Measurements from ENCODE around the gene MYO16. TPM values are rescaled to one million over a fixed set of nuclear protein-coding genes. Genes with fewer than 3 reads are reported as not detected.
A peak's percentile ranks its signal among the peaks of the same experiment; 100 is the strongest.

Gene MYO16
- total and polyA plus RNA-seq, 2 experiments from 2014 or later, result 0.02 to 0.15 TPM

DNA sequence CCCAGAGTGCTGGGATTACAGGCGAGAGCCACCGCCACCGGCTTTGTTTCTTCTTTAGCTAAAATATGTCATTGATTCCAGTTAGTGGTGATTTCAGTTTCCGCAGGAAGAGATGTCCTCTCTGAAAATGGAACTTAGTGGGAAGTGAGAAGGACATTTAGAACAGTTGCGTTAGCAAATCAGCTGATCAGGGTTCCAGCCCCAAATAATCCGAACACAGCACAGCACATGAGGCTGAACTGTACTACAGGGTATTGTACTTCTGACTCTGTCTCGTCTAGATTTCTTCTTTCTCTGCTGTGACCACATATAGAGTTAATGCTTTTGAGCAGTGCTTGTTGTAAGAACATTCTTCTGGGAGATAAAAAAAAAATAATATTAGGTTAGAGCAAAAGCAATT is 314.4 kb downstream of the MYO16 start:
- Histone ChIP-seq H3K4me3 (no peak overlapping the region), H3K27ac (no peak overlapping the region), H3K9me3 (ENCODE audit: low read depth) (no peaks in the 10 kb centered on the region), H3K36me3 (no peaks in the 10 kb centered on the region), H3K27me3 (no peaks in the 10 kb centered on the region), H3K4me1 (ENCODE audit: low read depth) (no peaks in the 10 kb centered on the region)
- TF ChIP-seq, protein P1, sequence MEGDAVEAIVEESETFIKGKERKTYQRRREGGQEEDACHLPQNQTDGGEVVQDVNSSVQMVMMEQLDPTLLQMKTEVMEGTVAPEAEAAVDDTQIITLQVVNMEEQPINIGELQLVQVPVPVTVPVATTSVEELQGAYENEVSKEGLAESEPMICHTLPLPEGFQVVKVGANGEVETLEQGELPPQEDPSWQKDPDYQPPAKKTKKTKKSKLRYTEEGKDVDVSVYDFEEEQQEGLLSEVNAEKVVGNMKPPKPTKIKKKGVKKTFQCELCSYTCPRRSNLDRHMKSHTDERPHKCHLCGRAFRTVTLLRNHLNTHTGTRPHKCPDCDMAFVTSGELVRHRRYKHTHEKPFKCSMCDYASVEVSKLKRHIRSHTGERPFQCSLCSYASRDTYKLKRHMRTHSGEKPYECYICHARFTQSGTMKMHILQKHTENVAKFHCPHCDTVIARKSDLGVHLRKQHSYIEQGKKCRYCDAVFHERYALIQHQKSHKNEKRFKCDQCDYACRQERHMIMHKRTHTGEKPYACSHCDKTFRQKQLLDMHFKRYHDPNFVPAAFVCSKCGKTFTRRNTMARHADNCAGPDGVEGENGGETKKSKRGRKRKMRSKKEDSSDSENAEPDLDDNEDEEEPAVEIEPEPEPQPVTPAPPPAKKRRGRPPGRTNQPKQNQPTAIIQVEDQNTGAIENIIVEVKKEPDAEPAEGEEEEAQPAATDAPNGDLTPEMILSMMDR (IDR thresholded peaks at IDR 0.05; ENCODE audit: low read depth, low read length), result no peak
- DNase-seq (ENCODE audit: low read depth in 1 of 2, low spot score in 1 of 2), result no peak

DNA sequence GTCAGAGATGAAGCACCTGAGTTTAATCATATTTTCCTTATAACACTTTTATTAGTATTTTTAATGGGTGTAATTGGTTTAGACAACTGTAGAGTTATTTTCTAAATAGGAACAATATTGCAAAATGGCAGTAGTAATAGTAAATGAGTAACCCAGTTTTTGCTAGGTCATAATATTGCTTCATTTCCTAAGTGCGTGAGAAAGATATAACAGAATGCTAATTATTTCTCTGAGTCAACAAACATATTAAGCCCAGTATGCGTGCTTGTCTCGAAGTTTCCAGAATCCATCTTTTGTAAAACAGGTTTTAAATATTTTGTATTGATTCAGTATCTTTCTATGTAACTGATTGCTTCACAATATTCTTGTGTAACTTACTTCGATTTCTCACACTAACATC is 315.3 kb downstream of the MYO16 start:
- Histone ChIP-seq H3K36me3 (no peaks in the 10 kb centered on the region), H3K9me3 (ENCODE audit: low read depth) (no peaks in the 10 kb centered on the region), H3K27me3 (no peaks in the 10 kb centered on the region), H3K4me1 (ENCODE audit: low read depth) (no peaks in the 10 kb centered on the region), H3K27ac (no peak overlapping the region), H3K4me3 (no peak overlapping the region)
- TF ChIP-seq, protein P1 (IDR thresholded peaks at IDR 0.05; ENCODE audit: low read depth, low read length), result no peak
- peak in 1 of 2 donors; percentile 56 for DNase-seq (ENCODE audit: low read depth in 1 of 2, low spot score in 1 of 2)

DNA sequence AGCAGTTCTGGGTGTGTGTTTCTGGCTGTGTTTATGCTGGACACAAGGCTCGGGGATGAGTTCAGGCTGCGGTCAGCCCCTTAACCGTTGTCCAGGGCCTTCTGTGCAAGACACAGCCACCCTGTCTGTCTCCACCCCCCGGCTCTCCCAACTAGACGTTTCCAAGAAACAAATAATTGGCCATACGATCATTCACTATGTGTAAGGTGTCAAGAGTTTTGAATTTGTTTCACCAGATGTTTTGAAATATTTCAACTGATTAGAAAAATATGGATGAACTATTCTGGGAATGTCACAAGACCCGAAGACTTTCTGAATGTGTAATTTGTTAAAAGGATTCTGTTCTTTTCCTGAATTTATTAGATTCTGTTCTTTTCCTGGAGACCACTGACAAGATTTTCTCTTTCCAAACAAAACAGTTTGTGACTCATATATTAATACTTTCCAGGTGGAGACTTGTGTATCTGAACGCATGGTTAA is 318.2 kb downstream of the MYO16 start:
- no peak overlapping the region for H3K27ac ChIP-seq
- no peaks in the 10 kb centered on the region for H3K9me3 ChIP-seq (ENCODE audit: low read depth)
- H3K36me3 ChIP-seq, result no peaks in the 10 kb centered on the region
- H3K4me3 ChIP-seq, result no peak overlapping the region
- H3K4me1 ChIP-seq (ENCODE audit: low read depth), result no peaks in the 10 kb centered on the region
- DNase-seq (ENCODE audit: low read depth in 1 of 2, low spot score in 1 of 2), result peak in 1 of 2 donors; percentile 54
- H3K27me3 ChIP-seq, result no peaks in the 10 kb centered on the region
- TF ChIP-seq, protein P1 (IDR thresholded peaks at IDR 0.05; ENCODE audit: low read depth, low read length), result no peak

DNA sequence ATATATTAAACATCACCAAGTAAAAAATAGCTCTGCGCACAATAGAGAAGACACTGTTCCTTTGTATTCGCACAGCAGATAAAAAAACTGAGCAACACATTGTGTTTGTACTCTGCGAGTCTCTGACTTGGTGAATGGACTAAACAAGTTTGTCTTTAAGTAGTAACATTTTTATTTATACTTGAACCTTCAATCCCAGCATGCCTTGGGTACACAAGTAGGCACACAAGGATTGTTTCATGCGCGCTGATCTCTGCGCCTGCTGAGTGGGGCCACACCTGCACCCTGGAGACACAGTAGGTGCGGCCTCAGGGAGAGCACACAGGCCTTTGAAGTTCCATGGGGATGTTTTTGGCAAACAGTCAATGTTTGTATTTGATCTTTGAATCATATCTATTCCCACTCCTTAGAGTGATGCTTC is 318.9 kb downstream of the MYO16 start:
- Histone ChIP-seq H3K4me1 (ENCODE audit: low read depth) (no peaks in the 10 kb centered on the region), H3K4me3 (no peak overlapping the region), H3K9me3 (ENCODE audit: low read depth) (no peaks in the 10 kb centered on the region), H3K27me3 (no peaks in the 10 kb centered on the region), H3K36me3 (no peaks in the 10 kb centered on the region), H3K27ac (no peak overlapping the region)
- no peak for DNase-seq (ENCODE audit: low read depth in 1 of 2, low spot score in 1 of 2)
- TF ChIP-seq, protein P1 (IDR thresholded peaks at IDR 0.05; ENCODE audit: low read depth, low read length), result no peak

DNA sequence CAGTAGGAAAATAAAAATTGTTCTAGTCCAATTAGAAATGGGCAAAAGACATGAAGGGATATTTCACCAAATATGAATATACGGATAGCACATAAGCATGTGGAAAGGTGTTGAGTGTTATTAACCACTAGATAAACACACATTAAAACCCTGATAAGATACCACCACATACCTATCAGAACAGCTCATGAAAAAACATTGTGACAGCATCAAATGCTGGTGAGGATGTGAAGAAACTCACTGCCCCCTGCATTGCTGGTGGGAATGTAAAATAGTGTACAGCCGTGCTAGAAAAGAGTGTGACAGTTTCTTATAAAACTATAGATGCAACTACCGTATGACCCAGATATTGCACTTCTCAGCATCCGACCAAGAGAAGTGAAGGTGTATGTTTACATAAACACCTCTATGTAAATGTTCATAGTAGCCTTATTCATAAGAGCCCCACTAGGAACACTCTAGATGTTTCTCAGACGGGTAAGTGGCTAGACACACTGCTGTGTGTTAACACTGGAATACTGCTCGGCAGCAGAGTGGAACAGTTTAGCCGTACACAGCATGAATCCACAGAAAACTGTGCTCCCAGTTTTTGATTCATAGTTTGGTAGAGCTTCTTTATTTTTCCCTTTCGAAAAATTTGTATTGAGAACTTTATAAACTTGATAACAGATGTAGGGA is 321.1 kb downstream of the MYO16 start:
- no peaks in the 10 kb centered on the region for H3K36me3 ChIP-seq
- no peaks in the 10 kb centered on the region for H3K9me3 ChIP-seq (ENCODE audit: low read depth)
- H3K27ac ChIP-seq, result no peak overlapping the region
- no peaks in the 10 kb centered on the region for H3K27me3 ChIP-seq
- TF ChIP-seq, protein P1 (IDR thresholded peaks at IDR 0.05; ENCODE audit: low read depth, low read length), result no peak
- no peaks in the 10 kb centered on the region for H3K4me1 ChIP-seq (ENCODE audit: low read depth)
- peak in 1 of 2 donors; percentile 52 for DNase-seq (ENCODE audit: low read depth in 1 of 2, low spot score in 1 of 2)
- no peak overlapping the region for H3K4me3 ChIP-seq
